Measurements from ENCODE around the gene MAMDC2. TPM values are rescaled to one million over a fixed set of nuclear protein-coding genes. Genes with fewer than 3 reads are reported as not detected.

Gene MAMDC2
- total and polyA plus RNA-seq, 9 donors = 24.6 to 96.6 (median 69.5) TPM

DNA sequence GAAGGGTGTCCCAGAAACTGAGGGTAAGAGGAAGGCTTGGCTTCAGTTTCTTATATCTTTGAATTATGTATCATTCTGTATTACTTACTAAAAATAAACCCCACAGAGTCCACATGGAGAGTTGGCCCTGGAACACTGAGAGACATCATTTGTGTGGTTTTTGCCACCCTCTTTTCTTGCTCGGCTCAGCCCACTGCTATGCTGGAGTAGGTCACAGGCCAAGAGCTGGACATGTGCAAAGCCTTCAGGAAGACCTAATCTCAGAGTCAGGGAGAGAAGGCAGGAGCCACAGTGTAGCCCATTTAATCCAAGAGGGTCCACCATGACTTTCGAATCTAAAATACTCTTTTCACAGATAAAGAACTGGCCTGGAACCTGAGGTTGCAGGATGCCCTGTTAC is 47.5 kb downstream of the MAMDC2 start:
- H3K4me1 ChIP-seq (ENCODE audit: insufficient read depth) = peaks cover 9% of the 10 kb centered on the region
- WGBS, 3 donors = 68 to 80% (median 77%) methylated on average over 2 of the region's 2 CpGs

DNA sequence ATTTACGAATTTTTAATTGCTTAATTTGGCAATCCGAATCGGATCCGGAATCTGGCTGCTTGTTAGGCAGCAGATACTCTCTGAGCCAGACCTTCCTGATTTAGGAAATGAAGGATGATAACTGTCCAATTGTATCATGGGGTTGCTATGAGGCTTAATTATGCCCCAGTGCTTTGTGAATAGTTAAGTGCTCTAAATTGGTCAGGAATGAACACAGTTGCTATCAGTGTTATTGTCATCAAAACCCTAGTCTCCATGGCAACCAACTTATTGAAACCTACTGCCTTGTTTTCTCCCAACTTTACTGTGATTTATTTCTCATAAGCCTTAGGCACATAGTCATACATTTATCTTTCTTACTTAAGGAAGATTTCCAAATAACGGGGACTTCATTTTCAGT is 47.9 kb downstream of the MAMDC2 start:
- no peak for DNase-seq
- intact Hi-C loops (cut with DNase I) = loop anchor here in 1 of 4 donors (10.0 kb wide), 1 partner anchor 47 kb away; the partner anchor contains the start of gene MAMDC2
- WGBS, 3 donors = 62 to 78% (median 71%) methylated on average over 5 of the region's 5 CpGs
- no peak for TF ChIP-seq CTCF (IDR thresholded peaks at IDR 0.05)
- TF ChIP-seq EP300 (IDR thresholded peaks at IDR 0.05) = no peak
- no peak for TF ChIP-seq POLR2A (IDR thresholded peaks at IDR 0.05)
- H3K4me1 ChIP-seq (ENCODE audit: insufficient read depth) = peaks cover 7% of the 10 kb centered on the region
- H3K36me3 ChIP-seq = no peaks in the 10 kb centered on the region
- H3K27ac ChIP-seq = no peak overlapping the region
- no peaks in the 10 kb centered on the region for H3K9me3 ChIP-seq
- H3K27me3 ChIP-seq = no peaks in the 10 kb centered on the region
- H3K4me3 ChIP-seq = no peak overlapping the region

More for the DNA sequence above, 47.5 kb downstream of the MAMDC2 start:
- Histone ChIP-seq H3K27me3 (no peaks in the 10 kb centered on the region), H3K36me3 (no peaks in the 10 kb centered on the region), H3K4me3 (no peak overlapping the region), H3K27ac (no peak overlapping the region), H3K9me3 (no peaks in the 10 kb centered on the region)
- DNase-seq = no peak
- TF ChIP-seq POLR2A (IDR thresholded peaks at IDR 0.05) (no peak), CTCF (IDR thresholded peaks at IDR 0.05) (no peak), EP300 (IDR thresholded peaks at IDR 0.05) (no peak)
- intact Hi-C loops (cut with DNase I) = loop anchor here in 1 of 4 donors (10.0 kb wide), 1 partner anchor 46 kb away; the partner anchor contains the start of gene MAMDC2

DNA sequence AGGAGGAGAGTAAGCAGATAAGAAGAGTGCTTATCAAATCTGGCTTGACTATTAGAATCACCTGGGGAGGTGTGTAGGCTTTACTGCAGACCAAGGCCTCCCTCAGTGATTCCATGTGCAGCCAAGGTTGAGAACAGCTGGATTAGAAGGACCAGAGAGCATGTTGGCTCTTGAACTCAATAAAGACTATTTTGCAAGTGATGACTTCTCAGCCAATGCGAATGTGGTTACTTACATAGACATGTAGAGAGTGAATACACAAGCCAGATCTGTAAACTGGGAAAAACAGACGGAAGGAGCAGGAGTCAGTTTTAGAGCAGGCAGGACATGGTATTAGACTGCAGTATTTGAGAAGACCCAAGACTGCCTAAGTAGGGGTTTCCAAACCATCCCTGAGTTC is 48.5 kb downstream of the MAMDC2 start:
- intact Hi-C loops (cut with DNase I) = loop anchor here in 1 of 4 donors (10.0 kb wide), 1 partner anchor 47 kb away; the partner anchor contains the start of gene MAMDC2

GRCh38 chr9:70093095-70093494 is 49.4 kb downstream of the MAMDC2 start:
- Histone ChIP-seq H3K9me3 (no peaks in the 10 kb centered on the region), H3K27me3 (no peaks in the 10 kb centered on the region), H3K4me3 (no peak overlapping the region), H3K4me1 (ENCODE audit: insufficient read depth) (peaks cover 4% of the 10 kb centered on the region), H3K36me3 (no peaks in the 10 kb centered on the region), H3K27ac (no peak overlapping the region)
- TF ChIP-seq POLR2A (IDR thresholded peaks at IDR 0.05) = no peak
- TF ChIP-seq CTCF (IDR thresholded peaks at IDR 0.05) = no peak
- no peak for TF ChIP-seq EP300 (IDR thresholded peaks at IDR 0.05)
- DNase-seq = no peak
- intact Hi-C loops (cut with DNase I) = loop anchor here in 1 of 4 donors (10.0 kb wide), 1 partner anchor 48 kb away; the partner anchor contains the start of gene MAMDC2

More for the DNA sequence above, 48.5 kb downstream of the MAMDC2 start:
- TF ChIP-seq POLR2A (IDR thresholded peaks at IDR 0.05) (no peak), EP300 (IDR thresholded peaks at IDR 0.05) (no peak), CTCF (IDR thresholded peaks at IDR 0.05) (no peak)
- DNase-seq = no peak
- Histone ChIP-seq H3K4me1 (ENCODE audit: insufficient read depth) (peaks cover 4% of the 10 kb centered on the region), H3K4me3 (no peak overlapping the region), H3K27ac (no peak overlapping the region), H3K27me3 (no peaks in the 10 kb centered on the region), H3K9me3 (no peaks in the 10 kb centered on the region), H3K36me3 (no peaks in the 10 kb centered on the region)
- WGBS, 3 donors = 78 to 95% (median 92%) methylated on average over 2 of the region's 2 CpGs

Data from ovary (tissue), 9 donors.